DOHH2 (cell line): ENCODE data around the gene WDR77.

Experiments
- CTCF ChIP-seq: fragments of 200-600 bp; sonication (generic); IDR thresholded peaks from one replicate; pipeline ENCODE4 v1.5.1; 2014; ENCODE audit warnings: antibody characterized with exemption, mild to moderate bottlenecking, low read depth, low read length; ENCODE audit not compliant: poor library complexity, severe bottlenecking
- EZH2phosphoT487 ChIP-seq: fragments of 200-600 bp; sonication (generic); IDR thresholded peaks from 2 replicates; pipeline ENCODE4 v1.6.1; 2017; ENCODE audit warnings: borderline replicate concordance, mild to moderate bottlenecking, antibody characterized with exemption, low read length, moderate library complexity, mixed read lengths

DNA sequence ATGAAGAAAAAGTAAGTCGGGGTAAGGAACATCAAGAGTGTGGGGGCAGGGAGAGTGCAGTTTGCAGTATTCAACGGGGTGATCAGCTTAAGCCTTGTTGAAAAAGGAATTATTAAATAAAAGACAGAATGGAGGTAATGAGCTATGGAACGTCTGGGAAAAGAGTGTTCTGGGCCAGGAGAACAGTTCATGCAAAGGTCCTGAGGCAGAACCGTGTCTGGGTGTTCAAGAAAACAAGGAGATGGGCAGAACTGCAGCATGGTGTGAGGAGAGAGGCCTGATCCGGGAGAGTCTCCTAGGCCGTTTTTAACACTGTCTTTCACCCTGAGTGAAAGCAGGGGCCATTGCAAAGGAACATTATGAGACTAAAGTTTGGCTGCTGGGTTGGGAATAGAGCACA lies 41.8 kb downstream of the WDR77 start:
- TF ChIP-seq CTCF (no peak), EZH2phosphoT487 (no peak)
